HepG2 (cell line): ENCODE results near the gene ABAT. TPM values are rescaled to one million over a fixed set of nuclear protein-coding genes. Genes with fewer than 3 reads are reported as not detected.

ENCODE experiments used
- ARID3A ChIP-seq: IDR thresholded peaks from 2 replicates; pipeline ENCODE4 v1.6.1; 2012; ENCODE audit warnings: low read depth, low read length, improper control_type of control experiment
- CEBPG ChIP-seq: IDR thresholded peaks from 2 replicates; pipeline ENCODE4 v1.6.1; 2016
- CREB3 ChIP-seq: sonication (generic); formaldehyde crosslinking; IDR thresholded peaks from 2 replicates; pipeline ENCODE4 v1.5.0; 2020; ENCODE audit warnings: missing genetic modification reagents
- GABPA ChIP-seq, 2 experiments: IDR thresholded peaks; 2 replicates each; pipeline ENCODE4 v1.6.1; 2011 to 2016; ENCODE audit warnings: low read depth in 2 of 2, low read length in 1 of 2, missing biosample characterization in 1 of 2, missing genetic modification characterization in 1 of 2
- HOMEZ ChIP-seq: IDR thresholded peaks from 2 replicates; pipeline ENCODE4 v1.6.1; 2016; ENCODE audit warnings: low read depth
- IRX3 ChIP-seq: sonication (generic); formaldehyde crosslinking; IDR thresholded peaks from 2 replicates; pipeline ENCODE4 v1.8.1; 2023; ENCODE audit warnings: mild to moderate bottlenecking, low read depth, missing genetic modification reagents, borderline replicate concordance
- NR0B2 ChIP-seq: sonication (generic); formaldehyde crosslinking; IDR thresholded peaks from 2 replicates; pipeline ENCODE4 v1.4.0; 2020; ENCODE audit warnings: mild to moderate bottlenecking, missing genetic modification reagents
- PLSCR1 ChIP-seq: sonication (generic); formaldehyde crosslinking; IDR thresholded peaks from 2 replicates; pipeline ENCODE4 v1.5.0; 2020; ENCODE audit warnings: missing genetic modification reagents, mild to moderate bottlenecking, borderline replicate concordance
- TRAFD1 ChIP-seq: sonication (generic); formaldehyde crosslinking; IDR thresholded peaks from 2 replicates; pipeline ENCODE4 v1.5.1; 2020; ENCODE audit warnings: missing genetic modification reagents, mild to moderate bottlenecking, borderline replicate concordance
- ZBTB33 ChIP-seq: sonication (generic); formaldehyde crosslinking; IDR thresholded peaks from 2 replicates; pipeline ENCODE4 v1.4.0; 2020; ENCODE audit warnings: missing genetic modification reagents
- ZNF501 ChIP-seq: sonication (generic); formaldehyde crosslinking; IDR thresholded peaks from 2 replicates; pipeline ENCODE4 v1.5.1; 2020; ENCODE audit warnings: mild to moderate bottlenecking, moderate library complexity, missing genetic modification reagents
- ZNF687 ChIP-seq: sonication (generic); formaldehyde crosslinking; IDR thresholded peaks from 2 replicates; pipeline ENCODE4 v1.5.1; 2020; ENCODE audit warnings: mild to moderate bottlenecking, missing genetic modification reagents, moderate library complexity
- polyA plus RNA-seq, 8 experiments: library from polyadenylated mRNA; depleted of rRNA in 3 of 8; stranded (reverse) in 7 of 8; unstranded in 1 of 8; fragments of >200 nt; fragmentation: Illumina TruSeq in 4 of 8; extraction: Trizol in 4 of 8; gene quantifications; 2 replicates each; pipeline versions ENCODE4 v1.2.1 to v1.2.3, GENCODE V29; 2011 to 2016; ENCODE audit warnings: low read depth in 4 of 8, missing spikeins in 1 of 8, mixed read lengths in 1 of 8; ENCODE audit not compliant: insufficient read depth in 1 of 8
- total RNA-seq, 5 experiments: library from RNA; depleted of rRNA; stranded (reverse); fragments of >200 nt; fragmentation: Illumina TruSeq; extraction: Trizol; gene quantifications; 2 replicates each; pipeline ENCODE4 v1.2.3, GENCODE V29; 2016; ENCODE audit warnings: low read depth in 1 of 5

ABAT gene
- total and polyA plus RNA-seq, 2 of the 13 experiments (the other 11 are each of a cell fraction or from before 2014, with no cell fraction given) = 47.6 to 97.3 TPM

- TF ChIP-seq ARID3A (peak; percentile 32; the same call in 1 of the 2 replicates), ZNF687 (CRISPR knock-in tag) (peak; percentile 52), PLSCR1 (no peak), CEBPG (CRISPR knock-in tag) (peak; percentile 37), GABPA (IDR thresholded peaks at IDR 0.05; ENCODE audit: low read depth, low read length) (no peak), GABPA (CRISPR knock-in tag; IDR thresholded peaks at IDR 0.05; ENCODE audit: low read depth) (no peak), CREB3 (CRISPR knock-in tag) (no peak), NR0B2 (peak; percentile 14; the same call in 1 of the 2 replicates), ZNF501 (0 out of 2 replicates have a peak, but pooled peaks have one; percentile 27), ZBTB33 (CRISPR knock-in tag) (peak; percentile 68), HOMEZ (0 out of 2 replicates have a peak, but pooled peaks have one; percentile 46), IRX3 (no peak), TRAFD1 (CRISPR knock-in tag) (no peak)
These were observed 39.3 kb upstream of the ABAT start (continued) for GRCh38 chr16:8634991-8635736.
